SIG-M5 (cell line): ENCODE measurements around the gene KMT2B.
A peak's percentile ranks its signal among the peaks of the same experiment; 100 is the strongest.

Experiments
- DNase-seq: peaks from one replicate; lab custom pipeline; 2025; lab: John Stamatoyannopoulos, UW

Gene KMT2B

DNA sequence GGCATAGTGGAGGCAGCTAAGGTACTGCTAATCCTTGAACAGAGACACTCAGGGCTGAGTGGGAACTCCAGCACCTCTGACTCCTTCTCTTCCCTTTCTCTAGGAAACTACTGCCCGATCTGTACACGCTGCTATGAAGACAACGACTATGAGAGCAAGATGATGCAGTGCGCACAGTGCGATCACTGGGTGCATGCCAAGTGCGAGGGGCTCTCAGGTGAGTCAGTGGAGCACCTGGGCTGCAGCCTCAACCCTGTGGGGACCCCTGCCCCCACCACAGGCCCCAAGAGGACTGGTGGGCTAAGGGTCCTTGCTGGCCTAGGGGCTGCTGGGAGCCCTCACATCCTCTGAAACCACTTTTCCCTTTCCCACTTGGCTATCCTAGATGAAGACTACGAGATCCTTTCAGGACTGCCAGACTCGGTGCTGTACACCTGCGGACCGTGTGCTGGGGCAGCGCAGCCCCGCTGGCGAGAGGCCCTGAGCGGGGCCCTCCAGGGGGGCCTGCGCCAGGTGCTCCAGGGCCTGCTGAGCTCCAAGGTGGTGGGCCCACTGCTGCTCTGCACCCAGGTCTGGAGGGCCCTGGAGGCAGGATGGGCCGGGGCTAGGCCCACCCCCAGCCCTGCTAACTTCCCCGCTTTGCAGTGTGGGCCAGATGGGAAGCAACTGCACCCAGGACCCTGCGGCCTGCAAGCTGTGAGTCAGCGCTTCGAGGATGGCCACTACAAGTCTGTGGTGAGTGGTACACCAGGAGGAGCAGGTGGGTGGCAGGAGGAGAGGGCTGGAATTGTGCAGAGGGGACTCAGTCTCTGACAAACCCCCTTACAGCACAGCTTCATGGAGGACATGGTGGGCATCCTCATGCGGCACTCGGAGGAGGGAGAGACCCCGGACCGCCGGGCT is 9.5 kb downstream of the KMT2B start:
- DNase-seq = no peak

DNA sequence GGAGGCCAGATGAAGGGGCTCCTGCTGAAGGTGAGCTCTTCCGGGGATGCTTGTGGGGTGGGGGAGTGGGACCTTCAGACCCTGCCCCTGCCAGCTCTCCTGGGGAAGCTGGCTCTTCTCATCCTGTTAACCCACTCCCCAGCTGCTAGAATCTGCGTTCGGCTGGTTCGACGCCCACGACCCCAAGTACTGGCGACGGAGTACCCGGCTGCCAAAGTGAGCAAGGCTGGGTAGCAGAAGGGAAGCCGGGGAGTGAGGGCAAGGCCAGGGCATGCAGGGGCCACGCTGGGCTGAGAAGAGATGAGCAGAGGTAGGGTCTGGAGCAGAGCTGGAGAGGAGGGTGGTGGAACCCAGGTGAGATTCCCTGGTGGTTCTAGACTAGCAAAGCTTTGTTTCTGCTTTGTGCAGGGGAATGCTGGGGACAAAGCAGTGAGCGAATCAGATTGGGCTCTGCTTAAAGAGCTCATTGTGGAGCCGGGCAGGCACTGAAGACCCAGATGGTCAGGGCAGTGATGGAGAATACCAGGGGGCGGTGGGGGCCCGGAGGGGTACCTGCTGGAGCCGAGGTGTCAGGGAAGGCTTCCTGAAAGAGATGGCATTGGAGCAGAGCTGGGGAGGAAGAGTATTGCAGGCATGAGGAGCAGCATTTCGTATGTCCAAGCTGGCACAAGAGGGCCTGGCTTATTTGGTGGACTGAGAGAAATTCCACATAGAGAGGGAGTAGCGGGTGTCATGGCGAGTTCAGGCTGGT is 10.3 kb downstream of the KMT2B start:
- no peak for DNase-seq

DNA sequence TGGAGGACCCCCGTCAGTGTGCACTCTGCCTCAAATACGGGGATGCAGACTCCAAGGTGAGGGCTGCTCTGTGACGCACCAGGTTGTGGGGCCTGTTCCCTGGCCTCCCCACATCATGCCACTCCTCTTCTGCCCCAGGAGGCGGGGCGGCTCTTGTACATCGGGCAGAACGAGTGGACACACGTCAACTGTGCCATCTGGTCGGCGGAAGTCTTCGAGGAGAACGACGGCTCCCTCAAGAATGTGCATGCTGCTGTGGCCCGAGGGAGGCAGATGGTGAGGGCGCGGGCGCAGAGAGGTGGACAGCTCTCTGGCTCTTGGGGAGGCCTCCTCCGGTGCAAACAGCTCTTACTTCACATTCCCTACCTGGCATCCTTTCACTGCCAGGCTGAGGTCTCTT is 11.2 kb downstream of the KMT2B start:
- DNase-seq = no peak

- DNase-seq = no peak
Measured at GRCh38 chr19:35729763-35730162, 12.0 kb downstream of the KMT2B start.

GRCh38 chr19:35730326-35730725 is 12.5 kb downstream of the KMT2B start:
- no peak for DNase-seq

DNA sequence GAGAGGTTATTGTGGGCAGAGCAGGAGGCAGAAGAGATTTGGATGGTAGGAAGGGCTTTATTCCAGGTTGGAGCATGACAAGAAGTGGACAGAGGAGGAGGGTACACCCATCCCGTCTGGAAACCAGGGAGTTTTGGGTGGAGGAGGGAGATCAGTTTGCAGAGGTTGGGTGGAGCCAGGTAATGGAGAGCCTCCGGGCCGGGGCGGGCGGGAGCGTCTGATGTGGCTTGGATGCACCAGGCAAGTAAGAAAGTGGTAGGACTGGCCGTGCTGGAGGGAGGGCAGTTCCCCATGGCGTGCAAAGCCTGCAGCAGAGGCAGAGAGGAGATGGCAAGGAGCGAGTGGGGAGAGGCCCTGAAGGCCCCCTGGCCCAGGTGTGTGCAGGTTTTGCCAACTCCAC is 13.6 kb downstream of the KMT2B start:
- no peak for DNase-seq

DNA sequence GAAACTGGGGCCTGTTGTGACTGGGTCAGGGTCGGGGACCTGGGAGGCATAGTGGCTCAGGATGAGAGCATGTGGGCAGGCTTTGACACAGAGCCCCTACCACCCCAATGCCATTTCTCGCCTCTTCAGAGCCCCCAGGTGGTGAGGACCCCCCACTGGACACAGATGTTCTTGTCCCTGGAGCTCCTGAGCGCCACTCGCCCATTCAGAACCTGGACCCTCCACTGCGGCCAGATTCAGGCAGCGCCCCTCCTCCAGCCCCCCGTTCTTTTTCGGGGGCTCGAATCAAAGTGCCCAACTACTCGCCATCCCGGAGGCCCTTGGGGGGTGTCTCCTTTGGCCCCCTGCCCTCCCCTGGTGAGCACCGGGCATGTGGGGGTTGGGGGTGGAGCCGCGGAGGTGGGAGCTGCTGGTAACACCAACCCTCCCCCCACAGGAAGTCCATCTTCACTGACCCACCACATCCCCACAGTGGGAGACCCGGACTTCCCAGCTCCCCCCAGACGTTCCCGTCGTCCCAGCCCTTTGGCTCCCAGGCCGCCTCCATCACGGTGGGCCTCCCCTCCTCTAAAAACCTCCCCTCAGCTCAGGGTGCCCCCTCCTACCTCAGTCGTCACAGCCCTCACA is 14.1 kb downstream of the KMT2B start:
- DNase-seq = no peak

DNA sequence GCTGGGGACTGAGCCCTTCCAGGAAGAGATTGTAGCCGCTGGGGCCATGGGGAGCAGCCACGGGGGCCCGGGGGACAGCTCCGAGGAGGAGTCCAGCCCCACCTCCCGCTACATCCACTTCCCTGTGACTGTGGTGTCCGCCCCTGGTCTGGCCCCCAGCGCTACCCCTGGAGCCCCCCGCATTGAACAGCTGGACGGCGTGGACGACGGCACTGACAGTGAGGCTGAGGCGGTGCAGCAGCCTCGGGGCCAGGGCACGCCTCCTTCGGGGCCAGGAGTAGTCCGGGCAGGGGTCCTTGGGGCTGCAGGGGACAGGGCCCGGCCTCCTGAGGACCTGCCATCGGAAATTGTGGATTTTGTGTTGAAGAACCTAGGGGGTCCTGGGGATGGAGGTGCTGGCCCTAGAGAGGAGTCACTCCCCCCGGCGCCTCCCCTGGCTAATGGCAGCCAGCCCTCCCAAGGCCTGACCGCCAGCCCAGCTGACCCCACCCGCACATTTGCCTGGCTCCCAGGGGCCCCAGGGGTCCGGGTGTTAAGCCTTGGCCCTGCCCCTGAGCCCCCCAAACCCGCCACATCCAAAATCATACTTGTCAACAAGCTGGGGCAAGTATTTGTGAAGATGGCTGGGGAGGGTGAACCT is 14.9 kb downstream of the KMT2B start:
- no peak for DNase-seq

GRCh38 chr19:35733180-35734125 is 15.7 kb downstream of the KMT2B start:
- no peak for DNase-seq

DNA sequence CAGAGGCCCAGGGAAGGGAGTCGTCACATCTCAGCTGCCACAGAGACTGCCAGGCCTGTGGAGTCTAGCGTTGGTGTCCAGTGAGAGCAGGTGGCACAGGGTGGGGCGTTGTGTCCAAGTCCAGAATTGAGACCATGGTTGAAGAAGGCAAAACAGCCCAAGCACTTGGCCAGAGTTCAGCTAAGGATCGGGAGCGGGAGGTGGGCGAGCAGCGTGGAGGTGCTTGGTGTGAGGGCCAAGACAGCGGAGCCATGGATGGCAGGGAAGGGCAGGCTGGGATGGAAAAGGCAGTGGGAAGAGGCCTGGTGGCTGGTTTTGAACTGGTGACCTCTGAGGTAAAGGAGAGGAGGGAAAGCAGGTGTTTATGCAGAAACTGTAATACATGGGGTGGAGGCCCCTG is 16.5 kb downstream of the KMT2B start:
- no peak for DNase-seq

DNA sequence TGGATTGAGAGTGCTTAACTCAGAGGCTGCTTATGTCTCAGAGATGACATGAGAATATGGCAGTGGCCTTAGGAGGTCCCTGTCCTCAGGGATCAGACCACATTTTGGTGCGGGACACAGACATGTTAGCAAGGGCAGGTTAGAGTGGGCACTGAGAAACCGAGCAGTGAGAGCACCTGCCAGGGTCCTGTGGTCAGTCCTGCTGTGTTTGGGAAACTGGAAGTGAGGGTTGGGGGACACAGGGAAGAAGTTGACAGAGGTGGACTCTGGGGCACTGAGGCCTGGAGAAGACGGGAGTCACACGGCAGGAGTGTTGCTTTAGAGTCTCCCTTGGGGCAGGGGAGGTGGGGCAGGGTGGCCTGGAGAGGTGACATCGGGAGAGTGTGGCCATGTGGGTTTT is 17.1 kb downstream of the KMT2B start:
- DNase-seq = no peak

- DNase-seq = no peak
Measured at GRCh38 chr19:35736913-35737886, 19.4 kb downstream of the KMT2B start.

DNA sequence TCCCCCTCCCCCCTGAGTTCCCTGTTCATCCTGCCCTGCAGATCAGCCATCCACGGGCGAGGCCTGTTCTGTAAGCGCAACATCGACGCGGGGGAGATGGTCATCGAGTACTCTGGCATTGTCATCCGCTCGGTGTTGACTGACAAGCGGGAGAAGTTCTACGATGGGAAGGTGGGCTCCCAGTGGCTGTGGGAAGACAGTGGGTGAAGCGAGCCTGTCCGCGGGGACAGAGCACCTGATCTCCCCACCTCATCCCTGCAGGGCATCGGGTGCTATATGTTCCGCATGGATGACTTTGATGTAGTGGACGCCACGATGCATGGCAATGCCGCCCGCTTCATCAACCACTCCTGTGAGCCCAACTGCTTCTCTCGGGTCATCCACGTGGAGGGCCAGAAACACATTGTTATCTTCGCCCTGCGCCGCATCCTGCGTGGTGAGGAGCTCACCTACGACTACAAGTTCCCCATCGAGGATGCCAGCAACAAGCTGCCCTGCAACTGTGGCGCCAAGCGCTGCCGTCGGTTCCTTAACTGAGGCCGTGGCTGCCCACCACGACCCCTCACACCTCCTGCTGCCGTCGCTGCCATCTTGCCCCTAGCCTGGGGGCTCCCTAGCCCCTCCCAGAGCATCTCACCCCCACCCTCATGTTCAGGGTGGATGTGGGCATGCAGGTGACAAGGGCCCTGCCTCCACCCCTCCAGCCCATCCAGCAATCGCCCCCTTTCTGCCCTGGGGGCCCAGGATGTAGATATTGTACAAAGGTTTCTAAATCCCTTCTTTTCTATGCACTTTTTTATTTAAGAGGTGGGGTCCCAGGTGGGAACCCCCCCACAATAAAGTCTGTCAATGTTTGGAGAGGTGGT is 20.5 kb downstream of the KMT2B start:
- DNase-seq = no peak

- no peak for DNase-seq
Measured at GRCh38 chr19:35738887-35739229, 21.1 kb downstream of the KMT2B start.

DNA sequence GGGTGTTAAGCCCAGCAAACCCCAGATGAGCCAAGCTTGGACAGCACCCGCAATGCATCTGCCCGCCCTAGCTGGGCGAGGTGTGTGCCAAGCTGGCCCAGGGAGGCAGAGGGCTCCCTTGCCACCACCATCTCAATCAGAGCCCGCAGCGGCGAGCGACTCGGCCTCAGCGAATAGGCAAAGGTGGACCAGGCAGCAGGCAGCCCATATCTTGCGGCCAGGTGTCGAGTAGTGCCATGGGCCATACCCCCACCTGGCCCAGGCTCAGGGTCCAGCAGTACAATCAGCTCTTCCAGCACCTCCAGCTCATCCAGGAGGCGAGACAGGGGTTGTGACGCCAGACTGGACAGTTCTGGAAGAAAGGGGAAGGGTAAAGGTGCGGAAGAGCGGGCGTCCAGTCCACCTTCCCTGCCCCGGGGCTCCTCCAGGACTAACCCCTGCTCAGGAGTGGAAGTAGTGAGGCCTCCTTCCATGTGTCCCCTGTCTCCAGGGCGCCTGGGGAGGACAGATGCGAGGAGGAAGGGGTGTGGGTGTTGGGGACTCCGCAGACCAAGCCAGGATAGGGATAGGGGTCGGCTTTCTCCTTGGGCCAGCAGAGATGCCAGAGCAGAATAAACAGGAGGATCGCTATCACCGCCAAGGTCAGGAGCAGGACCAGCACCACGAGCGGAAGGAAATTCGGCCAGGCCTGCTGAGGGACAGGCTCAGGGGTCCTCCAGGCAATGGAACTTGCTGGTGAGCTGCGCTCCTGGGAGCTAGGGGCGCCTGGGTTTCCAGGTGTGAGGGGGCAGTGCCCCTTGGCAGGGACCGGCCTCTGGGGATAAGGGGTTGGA is 21.7 kb downstream of the KMT2B start:
- no peak for DNase-seq

DNA sequence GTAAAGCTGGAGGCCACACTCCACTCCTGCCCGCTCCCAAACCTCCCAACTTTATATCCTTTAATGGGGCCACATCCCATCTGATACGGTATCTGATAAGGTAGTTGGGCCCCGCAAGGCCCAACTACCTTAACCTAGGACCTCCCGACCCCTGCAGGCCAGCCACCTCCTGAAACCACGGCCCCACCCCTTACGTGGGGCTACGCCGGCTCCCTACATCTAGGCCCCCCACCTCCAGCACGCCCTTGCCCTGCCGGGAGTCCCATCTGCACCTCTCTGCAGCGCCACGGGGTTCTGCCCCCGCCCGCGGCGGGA is 22.3 kb downstream of the KMT2B start:
- DNase-seq = no peak

DNA sequence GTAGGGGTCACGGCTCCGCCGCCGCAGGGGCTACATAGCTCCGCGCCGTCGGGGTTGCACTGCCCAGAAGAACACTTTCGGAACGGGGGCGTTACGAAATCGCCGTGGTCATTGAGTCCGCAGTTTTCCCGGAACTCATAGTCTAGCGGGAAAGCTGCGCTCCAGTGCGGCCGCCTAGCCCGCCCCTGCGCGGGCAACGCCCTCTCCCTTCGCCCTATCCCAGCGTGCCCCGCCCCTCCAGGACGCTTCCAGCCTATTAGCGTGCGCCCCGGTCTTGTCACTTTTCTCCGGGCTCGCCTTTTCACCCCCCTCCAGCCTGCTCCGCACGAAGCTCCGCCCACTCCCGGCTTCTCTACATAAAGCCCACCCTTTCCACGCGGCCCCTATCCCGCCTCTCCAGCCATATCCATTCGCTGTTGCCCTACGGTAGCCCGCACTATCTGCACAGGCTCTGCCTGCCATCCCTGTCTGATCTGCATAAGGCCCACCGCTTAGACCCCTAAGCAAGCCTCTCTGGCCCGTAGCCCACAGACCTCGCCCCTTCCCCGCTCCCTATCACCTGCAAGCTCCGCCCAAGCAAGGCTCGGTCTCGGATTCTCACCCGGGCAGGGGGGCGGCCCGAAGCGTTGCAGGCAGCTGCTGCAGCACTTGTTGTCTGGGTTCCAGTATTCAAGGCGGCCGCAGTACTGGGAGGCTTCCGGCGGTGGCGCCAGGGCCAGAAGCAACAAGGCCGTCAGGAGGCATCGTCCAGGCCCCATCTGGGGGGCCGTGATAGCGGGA is 22.8 kb downstream of the KMT2B start:
- DNase-seq = peak; percentile 78

DNA sequence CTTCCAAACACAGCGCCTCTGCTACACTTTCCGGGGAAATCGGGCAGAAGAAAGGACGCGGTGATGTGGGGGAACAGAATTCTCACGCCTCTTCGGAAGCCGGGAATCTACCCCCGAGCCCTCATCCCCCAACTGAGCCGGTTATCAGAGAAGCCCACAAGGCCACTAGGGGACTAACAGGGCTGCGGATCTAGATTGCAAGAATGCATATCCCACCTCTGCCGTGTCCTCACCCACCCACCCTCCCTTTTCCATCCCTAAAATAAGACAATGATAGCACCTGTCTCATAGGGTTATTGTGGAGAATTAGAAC is 23.4 kb downstream of the KMT2B start:
- DNase-seq = no peak
